ENCODE results near the gene CLCN5.

The CLCN5 gene

DNA sequence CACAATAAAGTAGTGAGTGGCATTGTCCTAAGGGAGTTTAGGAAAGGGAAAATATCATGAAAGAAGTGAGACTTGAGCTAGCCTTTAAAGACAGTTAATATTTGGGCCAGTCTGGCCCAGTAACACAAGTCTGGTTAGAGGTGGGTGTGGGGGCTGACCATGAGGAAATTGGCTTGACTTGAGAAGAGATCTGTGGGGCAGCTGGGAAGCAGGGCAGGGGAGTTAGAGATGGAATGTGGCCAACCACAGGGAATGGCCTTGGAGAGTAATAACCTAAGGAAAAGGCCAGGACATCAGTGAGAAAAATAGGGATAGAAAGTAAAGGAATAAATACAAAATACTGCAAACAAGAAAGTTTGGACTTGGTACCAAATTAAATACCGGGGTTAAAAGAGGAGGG lies 71.3 kb downstream of the CLCN5 start:
- no peak for TF ChIP-seq ZFX (IDR thresholded peaks at IDR 0.05; ENCODE audit: borderline replicate concordance)
- TF ChIP-seq CTCF (IDR thresholded peaks at IDR 0.05): no peak
- H3K27ac ChIP-seq: no peak overlapping the region

DNA sequence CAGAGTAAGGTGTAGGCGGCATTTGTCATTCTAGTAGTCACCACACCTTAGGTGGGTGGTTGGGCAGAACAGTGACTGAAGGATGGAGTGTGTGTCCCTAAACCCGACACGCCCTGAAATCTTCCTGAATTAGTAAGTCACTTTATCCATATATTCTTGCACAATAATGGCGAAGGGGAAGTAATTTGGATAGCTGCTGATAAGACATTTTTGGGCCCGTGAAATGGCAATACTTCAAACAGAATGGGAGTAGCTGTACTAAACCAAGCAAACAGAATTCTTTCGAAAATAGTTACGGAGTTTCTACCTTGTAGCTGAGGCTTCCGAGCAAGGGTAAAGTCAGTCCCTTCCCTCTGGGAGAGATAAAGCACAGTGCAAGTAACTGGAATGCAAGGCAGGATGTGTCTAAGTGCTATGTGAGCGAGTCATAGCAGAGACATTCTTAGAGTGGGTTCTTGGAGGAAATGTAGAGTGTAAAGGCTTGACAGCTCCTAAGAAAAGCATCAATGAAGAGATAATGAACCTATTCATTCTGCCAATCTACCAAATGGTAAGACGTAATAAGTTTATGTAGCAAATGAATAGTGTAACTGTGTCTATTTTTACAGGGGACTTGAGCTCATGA lies 72.8 kb downstream of the CLCN5 start:
- no peak for TF ChIP-seq ZFX (IDR thresholded peaks at IDR 0.05; ENCODE audit: borderline replicate concordance)
- TF ChIP-seq CTCF (IDR thresholded peaks at IDR 0.05): no peak
- H3K27ac ChIP-seq: no peak overlapping the region

GRCh38 chrX:49995795-49996455 lies 73.5 kb downstream of the CLCN5 start:
- no peak for TF ChIP-seq ZFX (IDR thresholded peaks at IDR 0.05; ENCODE audit: borderline replicate concordance)
- H3K27ac ChIP-seq: no peak overlapping the region

- TF ChIP-seq CTCF (IDR thresholded peaks at IDR 0.05): no peak
- TF ChIP-seq ZFX (IDR thresholded peaks at IDR 0.05; ENCODE audit: borderline replicate concordance): no peak
These were observed 74.1 kb downstream of the CLCN5 start for GRCh38 chrX:49996474-49996873.

DNA sequence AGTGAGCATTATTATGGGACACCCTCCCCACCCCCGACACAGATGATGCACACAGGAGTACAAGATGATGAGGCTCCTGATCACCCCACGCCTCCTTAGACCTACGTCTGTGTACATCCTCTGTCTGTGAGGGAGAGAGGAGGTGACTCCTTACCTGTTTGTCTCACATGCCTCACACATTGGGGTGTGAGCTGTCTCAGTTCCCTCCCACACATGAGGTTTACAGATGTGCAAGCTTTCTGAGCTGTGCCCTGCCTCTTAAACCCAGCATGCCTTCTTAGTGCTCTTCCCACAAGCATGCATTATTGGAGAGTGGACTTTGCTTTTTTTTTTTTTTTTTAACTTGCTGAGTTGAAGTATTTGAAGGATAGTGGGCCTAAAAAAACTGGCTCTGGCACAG lies 76.7 kb downstream of the CLCN5 start:
- TF ChIP-seq ZFX (IDR thresholded peaks at IDR 0.05; ENCODE audit: borderline replicate concordance): no peak
- no peak for TF ChIP-seq CTCF (IDR thresholded peaks at IDR 0.05)

More at GRCh38 chrX:49996474-49996873, 74.1 kb downstream of the CLCN5 start:
- H3K27ac ChIP-seq: no peak overlapping the region

GRCh38 chrX:50000937-50001542 lies 78.6 kb downstream of the CLCN5 start:
- TF ChIP-seq ZFX (IDR thresholded peaks at IDR 0.05; ENCODE audit: borderline replicate concordance) (no peak), CTCF (IDR thresholded peaks at IDR 0.05) (no peak)
- no peak overlapping the region for H3K27ac ChIP-seq

More for the DNA sequence above, 76.7 kb downstream of the CLCN5 start:
- no peak overlapping the region for H3K27ac ChIP-seq

GRCh38 chrX:50002067-50002714 lies 79.8 kb downstream of the CLCN5 start:
- TF ChIP-seq ZFX (IDR thresholded peaks at IDR 0.05; ENCODE audit: borderline replicate concordance) (no peak), CTCF (IDR thresholded peaks at IDR 0.05) (no peak)
- H3K27ac ChIP-seq: no peak overlapping the region

Data from 22Rv1 (cell line).